Measurements from ENCODE around the gene NFYC. TPM values are rescaled to one million over a fixed set of nuclear protein-coding genes. Genes with fewer than 3 reads are reported as not detected.
A peak's percentile ranks its signal among the peaks of the same experiment; 100 is the strongest.

Gene NFYC
- total RNA-seq, 2 experiments from 2014 or later = 71.1 to 91.2 TPM

DNA sequence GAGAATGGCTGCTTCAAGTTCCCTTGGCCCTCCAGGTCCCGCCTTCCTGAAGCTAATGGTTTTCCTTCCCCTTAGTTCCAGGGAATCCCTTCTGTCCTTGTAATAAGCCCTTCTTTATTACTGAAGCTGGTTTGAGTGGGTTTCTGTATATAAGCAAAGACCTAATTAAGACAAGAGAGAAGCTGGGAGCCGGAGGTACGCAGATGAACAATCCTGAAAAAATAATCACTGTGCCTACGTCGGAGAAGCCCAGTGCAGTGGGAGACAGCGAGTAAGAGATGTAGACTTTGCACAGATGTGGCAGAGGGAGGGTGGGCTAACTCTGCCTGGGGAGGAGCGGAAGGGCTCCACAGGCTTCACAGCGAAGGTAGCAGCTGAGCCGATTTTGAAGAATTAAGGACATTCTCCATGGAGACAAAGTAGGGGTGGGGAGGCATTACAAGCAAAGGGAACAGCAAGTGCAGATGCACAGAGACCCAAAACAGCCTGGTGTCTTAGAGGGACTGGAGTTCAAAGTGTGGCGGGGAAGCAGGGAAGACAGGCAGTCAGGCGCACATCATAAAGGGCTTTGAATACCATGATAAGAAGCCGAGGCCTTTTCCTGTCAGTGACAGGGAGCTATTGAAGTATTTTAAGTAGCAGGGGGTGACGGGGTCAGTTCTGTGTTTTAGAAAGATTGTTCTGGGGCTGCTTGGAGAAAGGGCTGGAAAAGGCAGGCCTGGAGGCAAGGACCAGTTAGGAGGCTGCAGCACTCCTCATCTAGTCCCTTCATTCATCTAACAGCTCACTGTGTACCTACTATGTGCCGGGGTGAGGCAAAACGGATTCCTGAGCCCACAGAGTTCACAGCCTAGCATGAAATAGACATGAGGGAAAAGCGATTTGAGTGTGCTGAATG lies 32.5 kb upstream of the NFYC start:
- Mint-ChIP-seq H3K4me1 (peaks cover 13% of the 10 kb centered on the region), H3K27me3 (no peaks in the 10 kb centered on the region), H3K4me3 (no peak overlapping the region), H3K36me3 (no peaks in the 10 kb centered on the region), H3K9me3 (ENCODE audit: low read depth) (no peaks in the 10 kb centered on the region), H3K27ac (no peak overlapping the region)
- ATAC-seq = no peak
- CTCF ChIA-PET = interaction anchor here (0.9 to 2.1 kb wide), 4 partner anchors 10 to 115 kb away, joined by 3 to 5 read pairs (median 4); no protein-coding TSS in a partner anchor
- no peak for DNase-seq

DNA sequence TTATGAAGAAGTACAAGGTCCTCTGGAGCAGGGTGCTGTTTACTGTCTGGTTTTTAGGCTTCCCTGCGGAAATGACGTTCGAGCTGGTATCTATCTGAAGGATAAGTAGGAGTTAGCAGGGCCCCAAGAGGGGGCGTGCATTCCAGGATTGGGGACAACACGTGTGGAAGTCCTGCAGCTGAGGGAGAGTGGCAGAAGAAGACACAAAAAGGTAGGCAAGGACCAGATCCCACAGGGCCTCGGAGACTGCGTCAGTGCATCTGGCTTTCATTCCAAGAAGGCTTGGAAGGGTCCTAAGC lies 31.9 kb upstream of the NFYC start:
- Mint-ChIP-seq H3K4me3 (no peak overlapping the region), H3K9me3 (ENCODE audit: low read depth) (no peaks in the 10 kb centered on the region), H3K4me1 (peaks cover 13% of the 10 kb centered on the region), H3K27ac (no peak overlapping the region), H3K27me3 (no peaks in the 10 kb centered on the region), H3K36me3 (no peaks in the 10 kb centered on the region)
- no peak for DNase-seq
- ATAC-seq = no peak
- CTCF ChIA-PET = interaction anchor here (1.2 to 1.5 kb wide), 2 partner anchors 10 to 12 kb away, joined by 4 read pairs; no protein-coding TSS in a partner anchor

DNA sequence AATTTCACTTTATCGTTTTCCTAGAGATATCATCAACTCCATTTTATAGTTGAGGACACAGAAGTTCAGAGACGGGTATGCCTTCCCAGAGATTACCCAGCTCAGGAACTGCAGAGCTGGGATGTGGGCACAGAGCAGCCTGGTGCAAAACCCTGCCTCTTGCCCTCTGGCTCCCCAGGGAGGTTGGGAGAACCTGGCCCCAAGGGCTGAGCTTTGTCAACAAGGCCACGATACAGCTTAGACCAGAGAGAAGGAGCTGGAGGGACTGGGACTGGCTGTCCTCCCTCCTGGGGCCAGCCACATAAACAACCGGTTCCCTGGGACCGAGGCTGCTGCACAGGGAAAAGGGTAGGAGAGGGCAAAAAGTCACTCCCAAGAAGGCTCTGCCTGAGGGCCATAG lies 29.8 kb upstream of the NFYC start:
- no peak for ATAC-seq
- H3K27ac Mint-ChIP-seq = no peak overlapping the region
- H3K27me3 Mint-ChIP-seq = no peaks in the 10 kb centered on the region
- DNase-seq = no peak
- no peaks in the 10 kb centered on the region for H3K36me3 Mint-ChIP-seq
- no peaks in the 10 kb centered on the region for H3K9me3 Mint-ChIP-seq (ENCODE audit: low read depth)
- CTCF ChIA-PET = no interaction called here
- no peak overlapping the region for H3K4me3 Mint-ChIP-seq
- H3K4me1 Mint-ChIP-seq = peaks cover 18% of the 10 kb centered on the region

DNA sequence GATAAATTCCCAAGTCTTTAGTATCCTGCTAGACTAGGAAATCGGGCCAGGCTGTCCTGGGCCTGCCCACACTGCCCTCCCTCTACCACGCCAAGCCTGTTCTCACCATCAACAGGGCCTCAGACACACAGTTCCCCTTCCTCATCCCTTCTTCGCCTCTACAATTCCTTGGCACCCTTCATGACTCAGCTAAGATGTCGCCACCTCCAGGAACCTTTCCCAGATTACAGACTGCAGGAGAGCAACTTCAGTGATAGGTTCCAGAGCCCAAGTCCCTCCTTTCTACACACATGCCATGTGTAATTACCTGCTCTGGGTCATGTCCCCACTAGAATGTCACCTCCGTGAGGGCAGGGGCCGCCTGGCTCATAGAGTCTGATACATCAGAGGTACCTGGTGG lies 29.4 kb upstream of the NFYC start:
- Mint-ChIP-seq H3K36me3 (no peaks in the 10 kb centered on the region), H3K27ac (no peak overlapping the region), H3K9me3 (ENCODE audit: low read depth) (no peaks in the 10 kb centered on the region), H3K4me3 (no peak overlapping the region), H3K4me1 (peaks cover 18% of the 10 kb centered on the region), H3K27me3 (no peaks in the 10 kb centered on the region)
- CTCF ChIA-PET = no interaction called here
- ATAC-seq (no peak), DNase-seq (no peak)

DNA sequence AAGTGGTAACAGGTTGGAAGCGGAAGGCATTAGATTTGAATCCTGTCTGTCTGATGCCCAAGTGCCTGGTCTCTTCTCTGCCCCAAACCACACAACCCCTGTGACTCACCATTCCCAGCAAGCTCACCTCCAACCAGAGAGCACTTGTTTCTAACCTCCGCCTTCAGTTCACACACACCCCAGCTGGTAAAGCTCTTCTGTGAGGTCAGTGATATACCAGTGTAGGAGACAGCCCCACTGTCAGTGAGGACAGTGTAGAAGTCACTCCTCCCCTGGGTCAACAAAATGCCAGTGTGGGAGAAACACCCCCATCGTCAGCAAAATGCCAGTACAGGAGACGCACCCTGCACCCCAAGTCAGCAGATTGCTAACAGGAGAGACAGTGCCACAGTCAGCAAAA lies 28.6 kb upstream of the NFYC start:
- no peaks in the 10 kb centered on the region for H3K27me3 Mint-ChIP-seq
- DNase-seq = peak; percentile 47
- H3K27ac Mint-ChIP-seq = no peak overlapping the region
- no peak for ATAC-seq
- H3K36me3 Mint-ChIP-seq = no peaks in the 10 kb centered on the region
- no peak overlapping the region for H3K4me3 Mint-ChIP-seq
- peaks cover 20% of the 10 kb centered on the region for H3K4me1 Mint-ChIP-seq
- H3K9me3 Mint-ChIP-seq (ENCODE audit: low read depth) = no peaks in the 10 kb centered on the region
- CTCF ChIA-PET = interaction anchor here (1.4 kb wide), 1 partner anchor 286 kb away, joined by 3 read pairs; no protein-coding TSS in a partner anchor

DNA sequence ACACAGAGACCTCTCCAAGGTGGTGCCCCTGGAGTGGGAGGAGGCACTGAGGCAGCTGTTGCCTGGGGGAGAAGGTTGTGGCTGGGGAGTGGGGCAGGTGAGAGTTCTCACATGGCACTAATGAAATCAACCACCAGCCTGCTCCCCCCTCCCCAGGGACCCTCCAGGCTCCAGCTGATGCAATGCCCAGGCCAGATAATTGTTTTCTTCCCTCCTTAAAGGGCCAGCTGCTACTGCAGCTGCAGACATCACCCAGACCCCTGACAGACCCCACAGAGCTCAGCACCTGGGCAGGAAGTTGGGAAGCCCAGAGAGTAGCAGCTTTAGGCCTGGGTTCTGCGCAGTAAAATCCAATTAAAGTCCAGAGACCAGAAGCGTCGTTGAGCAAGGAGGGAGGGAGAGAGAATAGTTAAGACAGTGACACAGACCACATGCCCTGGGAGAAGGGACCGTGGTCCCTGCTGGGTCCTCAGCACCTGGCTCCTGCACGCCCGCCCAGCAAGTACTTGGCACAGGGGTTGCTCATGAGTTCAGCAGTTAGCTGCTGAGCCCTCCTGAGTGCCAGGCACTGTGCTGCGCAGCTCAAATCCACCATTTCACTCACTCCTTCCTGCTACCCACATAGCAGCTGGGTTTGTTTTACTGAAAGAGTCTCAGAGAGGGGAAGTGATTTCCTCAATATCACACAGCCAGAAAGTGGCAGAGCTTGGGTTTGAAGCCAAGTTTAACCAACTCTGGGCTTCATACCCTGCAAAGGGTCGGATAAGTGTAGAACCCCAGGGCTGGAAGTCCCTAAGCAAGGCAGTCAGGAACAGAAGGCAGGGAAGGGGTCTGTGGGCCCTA lies 28.0 kb upstream of the NFYC start:
- Mint-ChIP-seq H3K27me3 (no peaks in the 10 kb centered on the region), H3K9me3 (ENCODE audit: low read depth) (no peaks in the 10 kb centered on the region), H3K27ac (no peak overlapping the region), H3K36me3 (no peaks in the 10 kb centered on the region), H3K4me1 (peaks cover 22% of the 10 kb centered on the region), H3K4me3 (no peak overlapping the region)
- DNase-seq (no peak), ATAC-seq (no peak)
- CTCF ChIA-PET = interaction anchor here (1.4 to 1.5 kb wide), 2 partner anchors 51 to 285 kb away, joined by 3 read pairs; no protein-coding TSS in a partner anchor

DNA sequence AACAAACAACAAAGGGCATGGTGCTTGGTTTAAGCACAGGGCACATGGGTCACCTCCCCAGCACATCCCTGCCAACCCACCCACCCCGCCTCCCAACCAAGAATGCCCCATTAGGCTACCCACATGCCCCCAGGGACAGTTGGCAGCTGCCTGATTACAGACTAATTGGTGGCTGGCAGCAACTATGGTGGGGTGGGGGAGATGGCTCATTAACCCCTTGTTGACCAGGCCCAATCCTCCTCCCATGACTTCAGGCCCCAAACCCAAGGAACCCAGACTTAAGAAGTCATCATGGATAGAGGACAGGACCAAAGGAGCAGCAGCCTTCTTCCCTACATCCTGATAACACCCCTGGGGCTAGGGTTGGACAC lies 27.4 kb upstream of the NFYC start:
- no peak for DNase-seq
- H3K4me3 Mint-ChIP-seq = no peak overlapping the region
- H3K27me3 Mint-ChIP-seq = no peaks in the 10 kb centered on the region
- CTCF ChIA-PET = interaction anchor here (1.5 kb wide), 1 partner anchor 52 kb away, joined by 3 read pairs; no protein-coding TSS in a partner anchor
- H3K27ac Mint-ChIP-seq = no peak overlapping the region
- no peak for ATAC-seq
- peaks cover 26% of the 10 kb centered on the region for H3K4me1 Mint-ChIP-seq
- no peaks in the 10 kb centered on the region for H3K36me3 Mint-ChIP-seq
- no peaks in the 10 kb centered on the region for H3K9me3 Mint-ChIP-seq (ENCODE audit: low read depth)

DNA sequence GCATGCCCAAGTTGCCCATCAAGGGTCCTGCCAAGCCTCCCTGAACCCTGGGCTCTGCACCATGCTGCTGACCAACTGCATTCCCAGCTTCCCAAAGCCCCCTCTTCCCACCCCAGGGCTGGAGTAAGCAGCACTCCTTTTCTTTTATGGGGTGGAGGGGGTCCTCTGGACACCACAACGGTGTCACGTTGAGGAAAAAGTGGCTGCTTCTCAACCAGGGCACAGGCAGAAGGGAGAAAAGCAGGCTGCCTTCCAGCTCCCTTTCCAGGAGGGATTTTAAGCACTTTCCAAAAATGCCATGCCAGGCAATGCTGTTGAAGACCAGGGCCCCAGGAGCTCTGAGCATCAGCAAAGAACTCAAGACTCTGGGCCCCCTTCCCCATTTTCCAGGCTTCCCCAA lies 26.7 kb upstream of the NFYC start:
- Mint-ChIP-seq H3K27me3 (no peaks in the 10 kb centered on the region), H3K9me3 (ENCODE audit: low read depth) (no peaks in the 10 kb centered on the region), H3K36me3 (no peaks in the 10 kb centered on the region), H3K4me3 (peak overlapping the region; percentile 63), H3K4me1 (peaks cover 26% of the 10 kb centered on the region), H3K27ac (no peak overlapping the region)
- no peak for DNase-seq
- CTCF ChIA-PET = interaction anchor here (1.0 to 2.0 kb wide), 3 partner anchors 24 to 164 kb away, joined by 3 to 6 read pairs (median 3); no protein-coding TSS in a partner anchor
- ATAC-seq = no peak

DNA sequence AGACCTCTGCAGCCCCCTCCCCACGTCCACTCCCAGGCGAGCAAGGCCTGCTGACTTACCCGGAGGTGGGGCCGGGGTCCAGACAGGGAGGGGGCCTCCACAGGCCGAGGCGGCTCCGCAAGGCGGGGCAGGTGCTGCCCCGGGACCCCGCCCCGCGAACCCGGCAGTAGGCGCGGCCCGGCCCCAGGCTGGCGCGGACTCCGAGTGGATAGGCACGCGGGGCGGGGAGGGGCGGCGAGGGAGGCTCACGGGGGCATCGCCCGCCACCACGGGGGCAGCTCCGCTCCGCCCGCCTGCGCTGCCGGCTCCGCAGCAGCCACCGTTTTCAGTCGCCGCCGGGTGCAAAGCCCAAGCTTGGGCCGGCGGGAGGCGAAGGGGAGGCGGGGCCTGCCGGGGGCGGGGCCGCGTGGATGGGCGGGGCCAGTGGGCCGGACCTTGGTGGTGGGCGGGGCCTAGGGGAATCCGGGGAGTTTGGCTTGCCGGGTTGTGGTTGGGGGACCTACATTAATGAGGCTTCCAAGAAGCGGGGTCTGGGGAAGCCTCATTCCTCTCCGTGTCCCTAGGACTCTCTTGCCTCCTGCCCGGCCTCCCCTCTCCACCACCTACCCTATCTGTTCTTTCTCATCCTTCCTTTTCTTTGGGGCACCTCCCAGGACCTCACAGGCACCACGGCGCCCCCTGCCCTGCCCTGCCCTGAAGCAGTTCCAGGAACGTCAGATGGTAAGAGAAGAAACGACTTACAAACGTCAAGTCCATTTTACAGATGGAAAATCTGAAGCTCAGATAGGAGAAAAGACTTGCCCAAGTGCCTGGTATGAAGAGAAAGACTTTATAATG lies 26.0 kb upstream of the NFYC start, which contains the start of gene RIMS3:
Gene RIMS3, minus strand, starts transcription at position 348 of the 837 bp plus-strand sequence. CDS start 23,757 bp downstream, outside the sequence.
- H3K4me3 Mint-ChIP-seq = peak within 1 kb of the TSS; percentile 78
- H3K27ac Mint-ChIP-seq = peak within 1 kb of the TSS; percentile 83
- ATAC-seq (peak; percentile 85), DNase-seq (peak; percentile 87)
- H3K27me3 Mint-ChIP-seq = no peaks in the 10 kb centered on the region
- H3K36me3 Mint-ChIP-seq = no peaks in the 10 kb centered on the region
- CTCF ChIA-PET = interaction anchor here (1.0 to 2.0 kb wide), 5 partner anchors 18 to 163 kb away, joined by 3 to 6 read pairs (median 3); no protein-coding TSS in a partner anchor
- no peaks in the 10 kb centered on the region for H3K9me3 Mint-ChIP-seq (ENCODE audit: low read depth)
- H3K4me1 Mint-ChIP-seq = peaks cover 26% of the 10 kb centered on the region

DNA sequence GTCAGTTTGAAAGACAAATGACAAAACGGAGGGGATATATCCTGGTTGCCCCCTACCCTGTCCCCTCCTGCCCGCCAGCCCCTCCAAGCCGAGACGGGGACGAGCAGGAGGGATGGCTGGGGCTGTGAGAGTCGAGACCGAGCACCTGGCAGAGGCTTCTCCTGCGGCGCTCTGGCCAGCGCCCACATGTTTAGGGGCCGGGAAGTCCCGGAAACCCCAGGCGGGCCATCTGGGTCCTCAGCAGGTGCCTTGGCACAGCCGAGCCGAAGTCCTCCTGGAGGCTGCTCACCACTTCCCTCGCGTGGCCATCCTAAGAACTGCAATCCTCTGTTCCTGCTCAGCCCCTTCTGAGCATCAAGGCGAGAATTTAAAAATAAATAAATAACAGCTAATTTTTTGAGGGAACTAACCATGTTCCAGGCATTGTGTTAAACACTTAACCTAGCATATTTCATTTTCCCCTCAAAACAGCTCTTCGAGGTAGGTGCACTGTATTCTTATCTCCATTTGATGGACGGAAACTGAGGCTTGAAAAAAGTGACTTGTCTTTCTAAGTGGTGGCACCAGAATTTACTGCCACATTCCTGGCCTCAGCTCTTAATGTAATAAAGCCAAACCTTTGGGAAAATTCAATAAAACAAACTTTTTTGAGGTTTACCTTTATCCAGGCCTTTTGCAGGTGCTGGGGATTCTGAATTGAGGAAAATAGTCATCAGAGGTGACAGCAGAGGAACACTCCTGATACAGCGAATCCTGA lies 22.6 kb upstream of the NFYC start:
- H3K4me3 Mint-ChIP-seq = no peak overlapping the region
- H3K9me3 Mint-ChIP-seq (ENCODE audit: low read depth) = no peaks in the 10 kb centered on the region

DNA sequence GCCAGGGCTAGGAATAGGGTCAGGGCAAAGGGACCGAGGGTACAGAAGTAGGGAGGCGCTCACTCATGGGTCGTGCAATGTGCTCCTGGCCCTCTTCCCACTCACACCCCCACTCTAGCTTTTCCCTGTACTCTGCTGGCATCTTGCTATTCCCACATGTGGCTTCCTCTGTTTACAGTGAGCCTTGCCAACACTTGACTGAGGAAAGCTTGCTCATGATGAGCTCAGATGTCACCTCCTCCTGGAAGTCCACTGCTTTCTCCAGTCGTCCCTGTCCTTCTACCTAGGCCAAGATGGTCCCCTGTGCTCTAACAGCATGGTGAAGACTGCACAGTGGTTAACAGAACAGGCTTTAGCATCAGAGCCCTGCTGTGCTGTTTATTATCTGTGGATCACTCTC lies 18.1 kb upstream of the NFYC start:
- H3K27me3 Mint-ChIP-seq = peaks cover 4% of the 10 kb centered on the region
- CTCF ChIA-PET = interaction anchor here (1.2 to 1.9 kb wide), 6 partner anchors 11 to 102 kb away, joined by 3 to 6 read pairs (median 4); partner anchors contain the start of gene NFYC
- DNase-seq (no peak), ATAC-seq (no peak)
- H3K9me3 Mint-ChIP-seq (ENCODE audit: low read depth) = no peaks in the 10 kb centered on the region
- H3K4me3 Mint-ChIP-seq = no peak overlapping the region
- no peak overlapping the region for H3K27ac Mint-ChIP-seq
- H3K36me3 Mint-ChIP-seq = no peaks in the 10 kb centered on the region
- peaks cover 5% of the 10 kb centered on the region for H3K4me1 Mint-ChIP-seq

More for the DNA sequence above, 22.6 kb upstream of the NFYC start:
- DNase-seq (peak; percentile 89), ATAC-seq (peak; percentile 50)
- CTCF ChIA-PET = interaction anchor here (0.7 to 4.5 kb wide), 20 partner anchors 9 to 284 kb away, joined by 3 to 27 read pairs (median 4); partner anchors contain the start of gene NFYC
- Mint-ChIP-seq H3K36me3 (no peaks in the 10 kb centered on the region), H3K27me3 (no peaks in the 10 kb centered on the region), H3K4me1 (peaks cover 13% of the 10 kb centered on the region), H3K27ac (peak overlapping the region; percentile 43)

DNA sequence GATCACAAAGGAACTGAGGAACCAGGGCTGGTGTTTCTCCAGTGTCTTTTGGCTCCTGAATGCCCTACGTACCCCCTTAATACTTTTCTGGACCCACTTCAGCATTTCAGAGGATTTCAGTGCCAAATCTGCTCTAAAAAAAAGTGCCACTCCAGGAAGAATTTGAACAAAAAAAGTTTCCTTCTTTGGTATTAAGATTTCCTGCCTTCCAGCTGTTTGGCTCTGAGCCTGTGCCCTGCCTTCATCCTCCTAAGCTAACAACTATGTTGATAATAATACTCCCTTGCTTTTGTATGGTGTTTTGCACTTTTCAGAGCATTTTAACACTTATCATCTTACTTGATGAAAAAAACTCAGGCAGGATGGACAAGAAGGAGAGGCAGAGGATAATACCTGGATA lies 15.0 kb upstream of the NFYC start:
- H3K36me3 Mint-ChIP-seq = peaks cover 1% of the 10 kb centered on the region
- no peaks in the 10 kb centered on the region for H3K9me3 Mint-ChIP-seq (ENCODE audit: low read depth)
- CTCF ChIA-PET = interaction anchor here (1.0 kb wide), 1 partner anchor 198 kb away, joined by 4 read pairs; no protein-coding TSS in a partner anchor
- no peak overlapping the region for H3K4me3 Mint-ChIP-seq
- peaks cover 4% of the 10 kb centered on the region for H3K27me3 Mint-ChIP-seq
- ATAC-seq (no peak), DNase-seq (no peak)
- no peak overlapping the region for H3K27ac Mint-ChIP-seq
- H3K4me1 Mint-ChIP-seq = no peaks in the 10 kb centered on the region

All from activated CD8-positive, alpha-beta memory T cell treated with anti-CD3 and anti-CD28 coated beads, Interleukin-2, amount 10 ng/mL, durations not matched to agents 7 days and 5 days (primary cell).